Heart left ventricle (tissue), 16 donors: ENCODE measurements around the gene ZBTB25. TPM values are rescaled to one million over a fixed set of nuclear protein-coding genes. Genes with fewer than 3 reads are reported as not detected.

ENCODE experiments used
- ATAC-seq, 4 donors: fragments of 200-7000 bp; cut with Tn5 transposase; one replicate each; pipeline ENCODE4 v1.9.1; 2020 to 2022; ENCODE audit warnings: moderate library complexity in 4 of 4, mild to moderate bottlenecking in 3 of 4, moderate number of reproducible peaks in 1 of 4
- DNase-seq, 5 donors: peaks; one replicate each; pipeline ENCODE4 v3.0.0-alpha.2; 2020
- H3K27ac ChIP-seq, 12 donors: fragments of 200-600 bp; sonication (generic) in 4 of 12; one replicate each; pipeline versions ENCODE4 v1.5.0 to v1.8.0; 2016 to 2022; ENCODE audit warnings: mild to moderate bottlenecking in 2 of 12
- H3K27me3 ChIP-seq, 9 donors: fragments of 200-600 bp; sonication (generic) in 2 of 9; one replicate each; pipeline versions ENCODE4 v1.5.1 to v1.8.0; 2016 to 2022; ENCODE audit warnings: mild to moderate bottlenecking in 3 of 9
- H3K36me3 ChIP-seq, 9 donors: fragments of 200-600 bp; sonication (generic) in 2 of 9; one replicate each; pipeline versions ENCODE4 v1.5.0 to v1.8.0; 2018 to 2022; ENCODE audit warnings: mild to moderate bottlenecking in 2 of 9
- H3K4me1 ChIP-seq, 12 donors: fragments of 200-600 bp; sonication (generic) in 4 of 12; one replicate each; pipeline versions ENCODE4 v1.5.0 to v1.8.0; 2016 to 2022; ENCODE audit warnings: mild to moderate bottlenecking in 3 of 12
- H3K4me3 ChIP-seq, 12 donors: fragments of 200-600 bp; sonication (generic) in 4 of 12; one replicate each; pipeline versions ENCODE4 v1.5.0 to v1.8.0; 2017 to 2022; ENCODE audit warnings: mild to moderate bottlenecking in 9 of 12, moderate library complexity in 4 of 12
- H3K9me3 ChIP-seq, 12 donors: fragments of 200-600 bp; sonication (generic) in 4 of 12; one replicate each; pipeline versions ENCODE4 v1.5.0 to v1.8.0; 2016 to 2022; ENCODE audit warnings: mild to moderate bottlenecking in 1 of 12
- POLR2A ChIP-seq, 2 donors: fragments of 450-650 bp; IDR thresholded peaks; one replicate each; pipeline ENCODE4 v1.6.1; 2017; ENCODE audit warnings: antibody characterized with exemption in 2 of 2, mild to moderate bottlenecking in 2 of 2, moderate library complexity in 2 of 2
- WGBS, 4 donors: extraction: QIAGEN DNeasy Blood & Tissue Kit in 2 of 4; methylation state at CpG; one replicate each; pipeline versions ENCODE4 v1.1.5 to v1.1.7; 2013 to 2018; 5-methylcytosine and 5-hydroxymethylcytosine counted together
- intact Hi-C, 10 donors: fragments of 100-400 bp; cut with DNase I; formaldehyde crosslinking; loops; one replicate each; pipeline versions ENCODE4 v1.11.1 to v1.14.2; 2022
- polyA plus RNA-seq, 2 donors: library from polyadenylated mRNA; stranded (reverse); fragments of 200-250 nt; gene quantifications; one replicate each; pipeline ENCODE4 v1.2.3, GENCODE V29; 2013
- total RNA-seq, 9 donors: library from RNA; depleted of rRNA in 2 of 9; stranded (reverse); fragments of >200 nt in 2 of 9; fragmentation: NEBNext Ultra II Directional in 3 of 9; extraction: Animal tissue kit (Norgen Biotek cat#: 25700) in 3 of 9; gene quantifications; one replicate each; pipeline versions ENCODE4 v1.1.0 to v1.2.4, GENCODE V29; 2016 to 2023
- TF ChIP-seq, protein P1 (sequence below), 12 donors: fragments of 200-600 bp; sonication (generic) in 4 of 12; IDR thresholded peaks; one replicate each; pipeline versions ENCODE4 v1.5.0 to v1.8.0; 2018 to 2022; ENCODE audit warnings: antibody characterized with exemption in 12 of 12, mild to moderate bottlenecking in 5 of 12
- donor health status: ischemic (EF 13 %, LVEDD 7.1; RV severe dilation, severe dysfunction).
- donor health status: healthy with polysubstance abuse.
- donor health status: DM: no; HTN: yes; CAD: no.
- donor health status: DM: no; HTN: no; CAD: no.
- donor health status: ischemic (EF 25% LVEDD 6.9; RV normal size, moderate dysfunction).
- donor health status: ischemic (EF 25% LVEDD 5.7; RV mildly dilated, moderate dysfunction).
- donor health status: healthy.
- donor health status: DM: yes; HTN: yes; CAD: no.
- donor health status: ischemic (EF 35%, LVEDD 5.7; RV mildly dilated, moderate dysfunction).
- donor health status: nonischemic (EF 11% LVEDD 7.7; RV severe dilation, severe dysfunction).
- donor health status: DM: yes; HTN: yes; CAD: no.
- donor health status: PGD.
- donor health status: ischemic (EF 29% LVEDD 5.4; RV normal size, mild dysfunction).
- donor health status: nonischemic (EF 23%, LVEDD 6.1; RV moderate dilation, normal function).

The ZBTB25 gene
- total and polyA plus RNA-seq, 11 donors: 4.0 to 28.0 (median 18.2) TPM

GRCh38 chr14:64465831-64466554 lies 37.6 kb downstream of the ZBTB25 start:
- H3K27ac ChIP-seq: peak overlapping the region in 10 of 12 donors; percentile 0 to 72 (median 24)
- peak; percentile 25 to 53 (median 42) for ATAC-seq
- H3K27me3 ChIP-seq: peaks cover 0 to 4% (median 0%) of the 10 kb centered on the region in 9 donors
- WGBS, 4 donors: 10 to 14% (median 12%) methylated on average over 15 of the region's 15 CpGs
- intact Hi-C loops: no loop called here
- no peak for TF ChIP-seq POLR2A (IDR thresholded peaks at IDR 0.05)
- TF ChIP-seq, protein P1, sequence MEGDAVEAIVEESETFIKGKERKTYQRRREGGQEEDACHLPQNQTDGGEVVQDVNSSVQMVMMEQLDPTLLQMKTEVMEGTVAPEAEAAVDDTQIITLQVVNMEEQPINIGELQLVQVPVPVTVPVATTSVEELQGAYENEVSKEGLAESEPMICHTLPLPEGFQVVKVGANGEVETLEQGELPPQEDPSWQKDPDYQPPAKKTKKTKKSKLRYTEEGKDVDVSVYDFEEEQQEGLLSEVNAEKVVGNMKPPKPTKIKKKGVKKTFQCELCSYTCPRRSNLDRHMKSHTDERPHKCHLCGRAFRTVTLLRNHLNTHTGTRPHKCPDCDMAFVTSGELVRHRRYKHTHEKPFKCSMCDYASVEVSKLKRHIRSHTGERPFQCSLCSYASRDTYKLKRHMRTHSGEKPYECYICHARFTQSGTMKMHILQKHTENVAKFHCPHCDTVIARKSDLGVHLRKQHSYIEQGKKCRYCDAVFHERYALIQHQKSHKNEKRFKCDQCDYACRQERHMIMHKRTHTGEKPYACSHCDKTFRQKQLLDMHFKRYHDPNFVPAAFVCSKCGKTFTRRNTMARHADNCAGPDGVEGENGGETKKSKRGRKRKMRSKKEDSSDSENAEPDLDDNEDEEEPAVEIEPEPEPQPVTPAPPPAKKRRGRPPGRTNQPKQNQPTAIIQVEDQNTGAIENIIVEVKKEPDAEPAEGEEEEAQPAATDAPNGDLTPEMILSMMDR (IDR thresholded peaks at IDR 0.05): peak in 3 of 12 donors; percentile 10 to 33 (median 15)
- no peaks in the 10 kb centered on the region for H3K9me3 ChIP-seq
- H3K4me3 ChIP-seq: peak overlapping the region; percentile 64 to 94 (median 73)
- peaks cover 0 to 9% (median 0%) of the 10 kb centered on the region in 9 donors for H3K36me3 ChIP-seq
- DNase-seq: peak in 2 of 5 donors; percentile 20 to 22
- peaks cover 0 to 18% (median 6%) of the 10 kb centered on the region in 12 donors for H3K4me1 ChIP-seq

DNA sequence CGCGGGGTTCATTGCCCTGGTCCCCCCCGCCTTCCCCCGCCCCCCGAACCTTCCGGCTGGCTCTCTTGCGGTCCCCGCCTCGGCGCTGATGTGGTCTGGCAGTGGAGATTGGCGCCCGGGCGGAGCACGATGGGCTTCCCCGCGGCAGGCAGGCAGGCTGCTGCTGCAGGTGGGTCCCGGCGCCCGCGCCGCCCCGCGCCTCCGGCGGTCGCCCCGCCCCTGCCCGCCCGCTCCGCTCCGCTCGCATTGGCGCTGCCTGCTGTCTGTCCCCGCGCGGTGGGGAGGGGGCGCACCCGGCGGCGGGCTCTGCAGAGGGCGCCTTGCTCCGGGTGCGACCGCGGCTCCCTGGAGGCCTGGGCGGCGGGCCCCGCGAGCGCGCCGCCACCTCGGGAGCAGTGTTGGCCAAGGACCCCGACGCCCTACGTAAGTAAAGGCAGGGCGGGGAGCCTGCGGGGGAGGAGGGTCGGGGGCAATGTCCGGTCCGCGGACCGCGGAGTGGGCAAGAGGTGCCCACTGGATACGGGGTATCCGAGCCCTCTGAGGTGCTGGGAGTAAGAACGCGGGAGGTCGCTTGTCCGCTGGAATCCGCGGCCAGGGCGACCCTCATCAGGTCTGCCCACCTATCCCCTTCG lies 38.3 kb downstream of the ZBTB25 start, which contains the start of gene AKAP5:
AKAP5 (plus strand) TSS at position 309 of the 632 bp plus-strand sequence. CDS start 2,896 bp downstream, outside the sequence.
- intact Hi-C loops: no loop called here

GRCh38 chr14:64464651-64465050 lies 39.0 kb downstream of the ZBTB25 start:
- no peak for DNase-seq
- peak overlapping the region in 11 of 12 donors; percentile 64 to 94 (median 73) for H3K4me3 ChIP-seq
- H3K27me3 ChIP-seq: peaks cover 0 to 4% (median 0%) of the 10 kb centered on the region in 9 donors
- peaks cover 0 to 18% (median 6%) of the 10 kb centered on the region in 12 donors for H3K4me1 ChIP-seq
- intact Hi-C loops: no loop called here
- WGBS, 4 donors: 26 to 36% (median 28%) methylated on average over 6 of the region's 6 CpGs
- H3K9me3 ChIP-seq: no peaks in the 10 kb centered on the region
- ATAC-seq: no peak
- peak overlapping the region in 1 of 12 donors; percentile 43 for H3K27ac ChIP-seq
- no peak for TF ChIP-seq POLR2A (IDR thresholded peaks at IDR 0.05)
- TF ChIP-seq, protein P1 (IDR thresholded peaks at IDR 0.05): no peak
- peaks cover 0 to 11% (median 0%) of the 10 kb centered on the region in 9 donors for H3K36me3 ChIP-seq

More for the DNA sequence above, 38.3 kb downstream of the ZBTB25 start, which contains the start of gene AKAP5:
- H3K27ac ChIP-seq: peak within 1 kb of the TSS in 10 of 12 donors; percentile 0 to 72 (median 24)
- H3K27me3 ChIP-seq: peaks cover 0 to 4% (median 0%) of the 10 kb centered on the region in 9 donors
- 0 to 2% (median 1%) methylated on average over 11 to 74 of the region's 74 CpGs for WGBS, 4 donors
- peaks cover 0 to 18% (median 6%) of the 10 kb centered on the region in 12 donors for H3K4me1 ChIP-seq
- peak within 1 kb of the TSS; percentile 64 to 94 (median 73) for H3K4me3 ChIP-seq
- no peak for TF ChIP-seq POLR2A (IDR thresholded peaks at IDR 0.05)
- TF ChIP-seq, protein P1 (IDR thresholded peaks at IDR 0.05): no peak
- no peaks in the 10 kb centered on the region for H3K9me3 ChIP-seq
- peaks cover 0 to 9% (median 0%) of the 10 kb centered on the region in 9 donors for H3K36me3 ChIP-seq
- DNase-seq (peak; percentile 43 to 74 (median 49)), ATAC-seq (peak; percentile 53 to 94 (median 91))

DNA sequence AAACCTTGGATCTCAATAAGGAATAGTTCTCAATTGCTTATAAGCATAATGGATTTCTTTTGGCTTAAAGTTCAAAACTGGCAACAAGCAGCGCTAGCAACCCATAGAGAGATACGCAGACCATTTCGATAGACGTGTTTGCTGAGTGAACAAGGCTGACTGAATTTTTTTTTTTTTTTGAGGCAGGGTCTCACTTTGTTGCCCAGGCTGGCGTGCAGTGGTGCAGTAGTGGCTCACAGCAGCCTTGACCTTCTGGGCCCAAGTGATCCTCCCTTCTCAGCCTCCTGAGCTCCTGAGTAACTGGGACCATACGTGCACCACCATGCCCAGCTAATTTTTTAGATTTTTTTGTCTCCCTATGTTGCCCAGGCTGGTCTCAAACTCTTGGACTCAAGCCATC lies 39.8 kb downstream of the ZBTB25 start:
- TF ChIP-seq, protein P1 (IDR thresholded peaks at IDR 0.05): no peak
- TF ChIP-seq POLR2A (IDR thresholded peaks at IDR 0.05): no peak
- no peak for DNase-seq
- H3K4me3 ChIP-seq: no peak overlapping the region
- peaks cover 0 to 4% (median 0%) of the 10 kb centered on the region in 9 donors for H3K27me3 ChIP-seq
- no peak for ATAC-seq
- peaks cover 0 to 18% (median 6%) of the 10 kb centered on the region in 12 donors for H3K4me1 ChIP-seq
- no peaks in the 10 kb centered on the region for H3K9me3 ChIP-seq
- 93 to 96% (median 95%) methylated on average over 6 of the region's 6 CpGs for WGBS, 4 donors
- no peak overlapping the region for H3K27ac ChIP-seq
- H3K36me3 ChIP-seq: peaks cover 0 to 12% (median 0%) of the 10 kb centered on the region in 9 donors
- intact Hi-C loops: no loop called here
